ENCODE data around the gene HMCN1. TPM values are rescaled to one million over a fixed set of nuclear protein-coding genes. Genes with fewer than 3 reads are reported as not detected.

Gene HMCN1
- total RNA-seq, 4 donors from 2014 or later, result 3.3 to 8.9 (median 6.6) TPM

DNA sequence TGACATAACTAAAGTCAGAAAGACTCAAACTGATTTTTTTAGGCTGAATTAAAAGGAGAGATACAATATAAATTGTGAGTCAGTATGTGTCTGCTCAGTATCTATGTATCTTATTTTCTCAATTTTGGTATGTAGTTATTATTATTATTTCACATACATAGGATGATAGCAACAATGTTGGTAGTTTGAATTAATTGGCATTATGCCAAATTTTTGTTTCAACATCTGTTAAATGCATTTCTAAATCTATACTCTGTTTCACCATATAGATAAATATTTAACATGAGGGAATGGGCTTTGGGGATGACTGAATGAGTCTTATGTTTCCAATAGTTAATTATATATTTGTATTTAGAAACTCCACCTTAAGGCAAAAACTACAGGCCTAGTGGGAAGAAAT is 12.6 kb upstream of the HMCN1 start:
- Histone ChIP-seq H3K4me1 (no peaks in the 10 kb centered on the region), H3K27ac (no peak overlapping the region), H3K9me3 (no peaks in the 10 kb centered on the region), H3K4me3 (replicated peaks in 1 of 3) (no peak overlapping the region), H3K27me3 (no peaks in the 10 kb centered on the region), H3K36me3 (no peaks in the 10 kb centered on the region)
- no peak for DNase-seq
- intact Hi-C loops (cut with DNase I), result loop anchor here (10.0 kb wide), 1 partner anchor 493 kb away; no protein-coding TSS in a partner anchor
- no peak for TF ChIP-seq POLR2A (IDR thresholded peaks at IDR 0.05)
- TF ChIP-seq, protein P1, sequence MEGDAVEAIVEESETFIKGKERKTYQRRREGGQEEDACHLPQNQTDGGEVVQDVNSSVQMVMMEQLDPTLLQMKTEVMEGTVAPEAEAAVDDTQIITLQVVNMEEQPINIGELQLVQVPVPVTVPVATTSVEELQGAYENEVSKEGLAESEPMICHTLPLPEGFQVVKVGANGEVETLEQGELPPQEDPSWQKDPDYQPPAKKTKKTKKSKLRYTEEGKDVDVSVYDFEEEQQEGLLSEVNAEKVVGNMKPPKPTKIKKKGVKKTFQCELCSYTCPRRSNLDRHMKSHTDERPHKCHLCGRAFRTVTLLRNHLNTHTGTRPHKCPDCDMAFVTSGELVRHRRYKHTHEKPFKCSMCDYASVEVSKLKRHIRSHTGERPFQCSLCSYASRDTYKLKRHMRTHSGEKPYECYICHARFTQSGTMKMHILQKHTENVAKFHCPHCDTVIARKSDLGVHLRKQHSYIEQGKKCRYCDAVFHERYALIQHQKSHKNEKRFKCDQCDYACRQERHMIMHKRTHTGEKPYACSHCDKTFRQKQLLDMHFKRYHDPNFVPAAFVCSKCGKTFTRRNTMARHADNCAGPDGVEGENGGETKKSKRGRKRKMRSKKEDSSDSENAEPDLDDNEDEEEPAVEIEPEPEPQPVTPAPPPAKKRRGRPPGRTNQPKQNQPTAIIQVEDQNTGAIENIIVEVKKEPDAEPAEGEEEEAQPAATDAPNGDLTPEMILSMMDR (IDR thresholded peaks at IDR 0.05), result no peak

DNA sequence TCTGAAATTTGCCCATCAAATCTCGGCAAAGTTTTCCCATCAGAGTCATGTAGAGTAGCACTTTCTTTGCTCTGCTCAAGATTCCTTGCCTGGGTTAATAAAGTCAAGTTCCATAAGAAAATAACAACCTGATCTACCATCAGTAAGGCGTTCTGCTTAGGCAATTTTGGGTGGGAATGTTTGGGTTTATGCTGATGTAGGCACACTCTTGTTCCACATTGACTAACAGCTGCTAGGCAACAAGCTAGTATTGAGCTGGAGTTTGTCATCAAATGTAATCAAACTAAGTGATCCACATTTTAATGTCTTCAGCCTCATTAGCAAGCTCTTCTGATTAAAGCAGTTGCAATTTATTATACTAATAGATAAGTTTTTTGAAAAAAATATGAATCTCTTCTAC is 12.1 kb upstream of the HMCN1 start:
- H3K9me3 ChIP-seq, result no peaks in the 10 kb centered on the region
- TF ChIP-seq, protein P1 (IDR thresholded peaks at IDR 0.05), result no peak
- no peaks in the 10 kb centered on the region for H3K36me3 ChIP-seq
- no peak for DNase-seq
- no peak overlapping the region for H3K4me3 ChIP-seq (replicated peaks in 1 of 3)
- no peaks in the 10 kb centered on the region for H3K4me1 ChIP-seq
- WGBS, 2 donors, result 78 to 79% methylated on average over 2 of the region's 2 CpGs
- intact Hi-C loops (cut with DNase I), result loop anchor here (10.0 kb wide), 1 partner anchor 493 kb away; no protein-coding TSS in a partner anchor
- no peak overlapping the region for H3K27ac ChIP-seq
- H3K27me3 ChIP-seq, result no peaks in the 10 kb centered on the region

DNA sequence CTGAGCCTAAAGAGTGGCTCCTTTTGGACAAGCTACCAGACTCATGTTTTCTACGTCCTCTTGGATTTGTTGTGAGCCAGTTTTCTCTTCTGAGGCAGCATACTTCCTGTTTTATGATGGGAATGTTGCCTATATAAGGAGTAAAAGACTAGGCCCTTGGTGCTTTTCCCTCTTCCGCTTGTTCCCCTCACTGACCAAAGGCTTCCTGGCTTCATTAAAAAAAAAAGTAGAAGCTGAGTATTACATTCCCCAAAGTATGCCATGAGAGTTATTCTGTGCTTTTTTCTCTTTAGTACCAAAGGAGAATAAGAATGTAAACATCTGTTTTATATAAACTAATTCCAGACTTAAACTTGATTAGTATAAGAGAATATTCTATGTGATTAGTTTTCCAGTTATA is 6.5 kb upstream of the HMCN1 start:
- no peaks in the 10 kb centered on the region for H3K9me3 ChIP-seq
- no peaks in the 10 kb centered on the region for H3K36me3 ChIP-seq
- no peaks in the 10 kb centered on the region for H3K4me1 ChIP-seq
- no peak for TF ChIP-seq POLR2A (IDR thresholded peaks at IDR 0.05)
- TF ChIP-seq, protein P1 (IDR thresholded peaks at IDR 0.05), result no peak
- WGBS, 2 donors, result 93 to 94% methylated on average over 2 of the region's 2 CpGs
- intact Hi-C loops (cut with DNase I), result loop anchor here (10.0 kb wide), 1 partner anchor 487 kb away; no protein-coding TSS in a partner anchor
- H3K4me3 ChIP-seq (replicated peaks in 1 of 3), result no peak overlapping the region
- H3K27me3 ChIP-seq, result no peaks in the 10 kb centered on the region
- DNase-seq, result no peak
- H3K27ac ChIP-seq, result no peak overlapping the region

GRCh38 chr1:185731446-185731845 is 2.7 kb upstream of the HMCN1 start:
- H3K4me1 ChIP-seq, result peaks cover 0 to 6% of the 10 kb centered on the region in 2 donors
- 67 to 83% methylated on average over 1 of the region's 1 CpG for WGBS, 2 donors
- intact Hi-C loops (cut with DNase I), result no loop called here
- H3K9me3 ChIP-seq, result no peaks in the 10 kb centered on the region
- H3K4me3 ChIP-seq (replicated peaks in 1 of 3), result no peak overlapping the region
- no peak for DNase-seq
- no peaks in the 10 kb centered on the region for H3K27me3 ChIP-seq
- TF ChIP-seq, protein P1 (IDR thresholded peaks at IDR 0.05), result no peak
- TF ChIP-seq POLR2A (IDR thresholded peaks at IDR 0.05), result no peak
- H3K36me3 ChIP-seq, result no peaks in the 10 kb centered on the region
- no peak overlapping the region for H3K27ac ChIP-seq

DNA sequence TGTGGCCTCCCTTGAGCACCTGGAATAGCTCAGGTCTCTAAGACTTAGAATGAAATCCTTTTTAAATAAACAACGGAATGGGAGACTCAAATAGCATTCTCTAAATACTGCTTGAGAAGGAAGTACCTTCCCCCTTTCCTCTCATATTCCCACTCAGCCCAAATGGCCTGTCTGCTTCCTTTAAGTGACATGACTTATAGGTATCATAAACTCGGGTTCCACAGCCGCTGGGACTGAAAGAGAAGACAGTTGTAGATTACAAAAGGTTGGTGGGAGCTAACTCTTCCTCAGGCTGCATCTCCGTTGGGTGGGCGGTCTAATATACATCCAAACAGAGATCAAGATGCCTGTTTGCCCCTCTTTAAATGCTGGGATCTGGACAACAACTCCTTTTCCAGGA is 1.2 kb upstream of the HMCN1 start:
- intact Hi-C loops (cut with DNase I), result no loop called here

More for the DNA sequence above, 1.2 kb upstream of the HMCN1 start:
- Histone ChIP-seq H3K27me3 (no peaks in the 10 kb centered on the region), H3K4me3 (replicated peaks in 1 of 3) (no peak overlapping the region), H3K27ac (no peak overlapping the region), H3K36me3 (no peaks in the 10 kb centered on the region), H3K4me1 (peaks cover 0 to 6% of the 10 kb centered on the region in 2 donors), H3K9me3 (no peaks in the 10 kb centered on the region)
- WGBS, 2 donors, result 76 to 83% methylated on average over 5 of the region's 5 CpGs
- no peak for DNase-seq
- TF ChIP-seq POLR2A (IDR thresholded peaks at IDR 0.05), result no peak
- TF ChIP-seq, protein P1 (IDR thresholded peaks at IDR 0.05), result no peak

Data from thyroid gland (tissue), 4 donors.